H1 (cell line): ENCODE data around the gene ALG3. TPM values are rescaled to one million over a fixed set of nuclear protein-coding genes. Genes with fewer than 3 reads are reported as not detected.
A peak's percentile ranks its signal among the peaks of the same experiment; 100 is the strongest.

Experiments
- CTCF ChIA-PET: fragments of 300-600 bp; sonication (Branson Sonifier 250); formaldehyde crosslinking; loops from one replicate; lab custom pipeline; 2021; ENCODE audit not compliant: partially characterized antibody; lab: Charles Lee
- POLR2A ChIA-PET: fragments of 300-600 bp; sonication (Branson Sonifier 250); formaldehyde crosslinking; loops from one replicate; lab custom pipeline; 2021; ENCODE audit warnings: inconsistent platforms; ENCODE audit not compliant: partially characterized antibody; lab: Charles Lee
- DNase-seq, 2 experiments: peaks; one replicate each; pipeline versions ENCODE4 v3.0.0 to v3.0.0-alpha.2; 2010 to 2022; ENCODE audit warnings: low spot score in 2 of 2, low read depth in 1 of 2, mixed read lengths in 1 of 2
- FAIRE-seq: peaks from 2 replicates; lab custom pipeline; 2011; peaks lifted over from hg19 to GRCh38; lab: Jason Lieb, UNC
- H2AFZ ChIP-seq: 2 replicates; pipeline ENCODE4 v1.8.1; 2012; ENCODE audit warnings: low read length, inconsistent platforms
- H2AK5ac ChIP-seq: 2 replicates; pipeline ENCODE4 v1.6.1; 2013; ENCODE audit warnings: low read depth, low read length
- H2BK120ac ChIP-seq: replicated peaks from 2 replicates; pipeline ENCODE3; 2013; ENCODE audit warnings: low read depth, low read length, inconsistent platforms
- H2BK12ac ChIP-seq: 2 replicates; pipeline ENCODE4 v1.6.1; 2013; ENCODE audit warnings: low read depth, low read length
- H2BK15ac ChIP-seq: 2 replicates; pipeline ENCODE4 v1.6.1; 2013; ENCODE audit warnings: low read length
- H2BK20ac ChIP-seq: 2 replicates; pipeline ENCODE4 v1.6.1; 2013; ENCODE audit warnings: low read length
- H2BK5ac ChIP-seq: 2 replicates; pipeline ENCODE4 v1.6.1; 2013; ENCODE audit warnings: low read depth, low read length
- H3K14ac ChIP-seq: 2 replicates; pipeline ENCODE4 v1.6.1; 2013; ENCODE audit warnings: inconsistent platforms; ENCODE audit not compliant: insufficient read length
- H3K18ac ChIP-seq: 2 replicates; pipeline ENCODE4 v1.6.1; 2013; ENCODE audit warnings: low read length; ENCODE audit errors: extremely low read depth
- H3K23ac ChIP-seq: 2 replicates; pipeline ENCODE4 v1.6.1; 2013; ENCODE audit warnings: inconsistent platforms; ENCODE audit not compliant: insufficient read length
- H3K23me2 ChIP-seq: 2 replicates; pipeline ENCODE4 v1.6.1; 2013; ENCODE audit warnings: low read depth, low read length
- H3K27ac ChIP-seq: 2 replicates; pipeline ENCODE4 v1.6.1; 2011; ENCODE audit warnings: low read depth, low read length, inconsistent platforms
- H3K27me3 ChIP-seq, 4 experiments: replicated peaks in 1 of 4; 1 replicate in 1 of 4; 2 replicates in 3 of 4; pipeline versions ENCODE4 v1.6.1 to v1.8.1; 2011 to 2013; ENCODE audit warnings: low read length in 3 of 4, mild to moderate bottlenecking in 3 of 4, inconsistent platforms in 2 of 4, mixed read lengths in 2 of 4, moderate library complexity in 1 of 4; ENCODE audit not compliant: control insufficient read depth in 3 of 4, insufficient read depth in 3 of 4; ENCODE audit errors: extremely low read depth in 1 of 4
- H3K36me3 ChIP-seq, 4 experiments: 2 replicates each; pipeline versions ENCODE4 v1.6.1 to v1.8.1; 2011 to 2013; ENCODE audit warnings: mild to moderate bottlenecking in 4 of 4, low read length in 3 of 4, moderate library complexity in 2 of 4, control low read depth in 1 of 4, inconsistent platforms in 1 of 4; ENCODE audit not compliant: insufficient read depth in 4 of 4, control insufficient read depth in 2 of 4
- H3K4ac ChIP-seq: replicated peaks from 2 replicates; pipeline ENCODE3; 2013; ENCODE audit warnings: low read length, low read depth, mixed read lengths, inconsistent platforms; ENCODE audit not compliant: insufficient read length
- H3K4me1 ChIP-seq, 4 experiments: replicated peaks in 1 of 4; 1 replicate in 1 of 4; 2 replicates in 3 of 4; pipeline versions ENCODE4 v1.6.1 to v1.8.1; 2011 to 2013; ENCODE audit warnings: low read length in 3 of 4, inconsistent platforms in 2 of 4, mixed read lengths in 1 of 4; ENCODE audit not compliant: insufficient read depth in 4 of 4, control insufficient read depth in 3 of 4
- H3K4me2 ChIP-seq, 2 experiments: 2 replicates each; pipeline versions ENCODE4 v1.6.1 to v1.8.1; 2011 to 2013; ENCODE audit warnings: low read depth in 2 of 2, low read length in 2 of 2, control low read depth in 1 of 2, inconsistent platforms in 1 of 2, mild to moderate bottlenecking in 1 of 2; ENCODE audit not compliant: insufficient read depth in 1 of 2
- H3K4me3 ChIP-seq, 4 experiments: fragments of 200-600, 300-600 bp in 1 of 4; sonication (generic), shearing (Covaris generic), sonication (Bioruptor Twin) in 1 of 4; 2 replicates each; pipeline versions ENCODE4 v1.5.1 to v1.8.1; 2011 to 2016; ENCODE audit warnings: low read length in 4 of 4, low read depth in 3 of 4, control low read depth in 2 of 4, inconsistent platforms in 2 of 4, mild to moderate bottlenecking in 2 of 4, mixed read lengths in 1 of 4, moderate library complexity in 1 of 4; ENCODE audit not compliant: insufficient read depth in 2 of 4; ENCODE audit errors: extremely low read depth in 1 of 4
- H3K56ac ChIP-seq: replicated peaks from 2 replicates; pipeline ENCODE3; 2013; ENCODE audit warnings: low read depth, mild to moderate bottlenecking, mixed read lengths, low read length, inconsistent platforms; ENCODE audit not compliant: insufficient read length
- H3K79me1 ChIP-seq: 2 replicates; pipeline ENCODE4 v1.6.1; 2013; ENCODE audit warnings: low read depth, low read length, control low read depth
- H3K79me2 ChIP-seq, 2 experiments: 2 replicates each; pipeline versions ENCODE4 v1.6.1 to v1.8.1; 2012 to 2013; ENCODE audit warnings: low read length in 2 of 2, mild to moderate bottlenecking in 2 of 2, inconsistent platforms in 1 of 2; ENCODE audit not compliant: insufficient read depth in 2 of 2, control insufficient read depth in 1 of 2
- H3K9ac ChIP-seq, 4 experiments: replicated peaks in 1 of 4; 1 replicate in 1 of 4; 2 replicates in 3 of 4; pipeline versions ENCODE4 v1.6.1 to v1.8.1; 2011 to 2013; ENCODE audit warnings: low read depth in 3 of 4, low read length in 3 of 4, control low read depth in 2 of 4, mild to moderate bottlenecking in 2 of 4, moderate library complexity in 2 of 4, inconsistent platforms in 1 of 4; ENCODE audit errors: extremely low read depth in 1 of 4
- H3K9me3 ChIP-seq, 2 experiments: 2 replicates each; pipeline versions ENCODE4 v1.6.1 to v1.8.1; 2012 to 2013; ENCODE audit warnings: mild to moderate bottlenecking in 2 of 2, moderate library complexity in 2 of 2, control low read depth in 1 of 2, inconsistent platforms in 1 of 2, low read depth in 1 of 2, low read length in 1 of 2, mixed read lengths in 1 of 2; ENCODE audit not compliant: insufficient read depth in 2 of 2
- H4K20me1 ChIP-seq, 2 experiments: replicated peaks in 1 of 2; 2 replicates each; pipeline versions ENCODE3 to v1.8.1; 2011 to 2013; ENCODE audit warnings: inconsistent platforms in 2 of 2, low read length in 2 of 2, mild to moderate bottlenecking in 1 of 2; ENCODE audit not compliant: insufficient read depth in 2 of 2, control insufficient read depth in 1 of 2
- H4K5ac ChIP-seq: 2 replicates; pipeline ENCODE4 v1.6.1; 2013; ENCODE audit warnings: low read length, low read depth, mixed read lengths, inconsistent platforms; ENCODE audit not compliant: insufficient read length
- H4K8ac ChIP-seq: 2 replicates; pipeline ENCODE4 v1.8.0; 2013; ENCODE audit warnings: mild to moderate bottlenecking, moderate library complexity, low read length, inconsistent platforms; ENCODE audit not compliant: insufficient read depth; ENCODE audit errors: extremely low read depth
- H4K91ac ChIP-seq: replicated peaks from 2 replicates; pipeline ENCODE3; 2013; ENCODE audit warnings: low read length, mixed read lengths, inconsistent platforms; ENCODE audit not compliant: insufficient read length
- BCL11A ChIP-seq, 2 experiments: IDR thresholded peaks; one replicate each; pipeline ENCODE4 v1.6.1; 2011; ENCODE audit warnings: low read depth in 2 of 2, low read length in 2 of 2, mild to moderate bottlenecking in 2 of 2
- CHD2 ChIP-seq: IDR thresholded peaks from 2 replicates; pipeline ENCODE4 v1.6.1; 2012; ENCODE audit warnings: low read length, improper control_type of control experiment
- EZH2 ChIP-seq: fragments of 200-600 bp; sonication (generic); IDR thresholded peaks from 2 replicates; pipeline ENCODE4 v1.7.1; 2012; ENCODE audit warnings: low read depth, mild to moderate bottlenecking, moderate library complexity, low read length, inconsistent platforms; ENCODE audit not compliant: severe bottlenecking
- JUND ChIP-seq: IDR thresholded peaks from 2 replicates; pipeline ENCODE4 v1.6.1; 2011; ENCODE audit warnings: mild to moderate bottlenecking, improper control_type of control experiment, low read length
- SIN3A ChIP-seq, 2 experiments: IDR thresholded peaks in 1 of 2; conservative IDR thresholded peaks in 1 of 2; 2 replicates each; pipeline ENCODE4 v1.6.1; 2011 to 2012; ENCODE audit warnings: low read length in 2 of 2, improper control_type of control experiment in 1 of 2, low read depth in 1 of 2, mild to moderate bottlenecking in 1 of 2
- TAF1 ChIP-seq: IDR thresholded peaks from 2 replicates; pipeline ENCODE4 v1.6.1; 2011; ENCODE audit warnings: mild to moderate bottlenecking, low read depth, low read length
- WGBS, 2 experiments: shearing (Covaris generic) in 1 of 2; methylation state at CpG; one replicate each; pipeline versions ENCODE4 v1.1.6 to v1.1.7; 2013 to 2015; ENCODE audit warnings: low lambda C conversion rate in 2 of 2, mixed read lengths in 2 of 2, inconsistent platforms in 1 of 2, low coverage in 1 of 2, missing lambda C conversion rate in 1 of 2; ENCODE audit not compliant: insufficient replicate concordance in 2 of 2, insufficient coverage in 1 of 2, insufficient read length in 1 of 2; ENCODE audit errors: extremely low coverage in 1 of 2, missing lambda C conversion rate in 1 of 2; 5-methylcytosine and 5-hydroxymethylcytosine counted together
- polyA plus RNA-seq, 7 experiments: library from polyadenylated mRNA; depleted of rRNA in 3 of 7; stranded (reverse) in 5 of 7; unstranded in 2 of 7; fragments of >200 nt in 5 of 7; fragments of 200-250 nt in 2 of 7; gene quantifications; 1 replicate in 5 of 7; 2 replicates in 1 of 7; 4 replicates in 1 of 7; pipeline versions ENCODE4 v1.2.1 to v1.2.3, GENCODE V29; 2011 to 2013; ENCODE audit warnings: missing spikeins in 2 of 7, mixed read lengths in 2 of 7
- total RNA-seq: library from RNA; stranded (reverse); fragmentation: NEBNext Ultra II Directional; extraction: Animal tissue kit (Norgen Biotek cat#: 25700); gene quantifications from 2 replicates; pipeline ENCODE4 v1.2.1, GENCODE V29; 2021
- TF ChIP-seq, protein P1 (sequence below): IDR thresholded peaks from 2 replicates; pipeline ENCODE4 v1.6.1; 2012; ENCODE audit warnings: inconsistent platforms
- TF ChIP-seq, protein P2 (sequence below): IDR thresholded peaks from 2 replicates; pipeline ENCODE4 v1.6.1; 2011; ENCODE audit warnings: low read length, improper control_type of control experiment

Gene ALG3
- total and polyA plus RNA-seq, 2 of the 8 experiments (the other 6 are each of a cell fraction or from before 2014, with no cell fraction given), result 54.6 to 148 TPM

DNA sequence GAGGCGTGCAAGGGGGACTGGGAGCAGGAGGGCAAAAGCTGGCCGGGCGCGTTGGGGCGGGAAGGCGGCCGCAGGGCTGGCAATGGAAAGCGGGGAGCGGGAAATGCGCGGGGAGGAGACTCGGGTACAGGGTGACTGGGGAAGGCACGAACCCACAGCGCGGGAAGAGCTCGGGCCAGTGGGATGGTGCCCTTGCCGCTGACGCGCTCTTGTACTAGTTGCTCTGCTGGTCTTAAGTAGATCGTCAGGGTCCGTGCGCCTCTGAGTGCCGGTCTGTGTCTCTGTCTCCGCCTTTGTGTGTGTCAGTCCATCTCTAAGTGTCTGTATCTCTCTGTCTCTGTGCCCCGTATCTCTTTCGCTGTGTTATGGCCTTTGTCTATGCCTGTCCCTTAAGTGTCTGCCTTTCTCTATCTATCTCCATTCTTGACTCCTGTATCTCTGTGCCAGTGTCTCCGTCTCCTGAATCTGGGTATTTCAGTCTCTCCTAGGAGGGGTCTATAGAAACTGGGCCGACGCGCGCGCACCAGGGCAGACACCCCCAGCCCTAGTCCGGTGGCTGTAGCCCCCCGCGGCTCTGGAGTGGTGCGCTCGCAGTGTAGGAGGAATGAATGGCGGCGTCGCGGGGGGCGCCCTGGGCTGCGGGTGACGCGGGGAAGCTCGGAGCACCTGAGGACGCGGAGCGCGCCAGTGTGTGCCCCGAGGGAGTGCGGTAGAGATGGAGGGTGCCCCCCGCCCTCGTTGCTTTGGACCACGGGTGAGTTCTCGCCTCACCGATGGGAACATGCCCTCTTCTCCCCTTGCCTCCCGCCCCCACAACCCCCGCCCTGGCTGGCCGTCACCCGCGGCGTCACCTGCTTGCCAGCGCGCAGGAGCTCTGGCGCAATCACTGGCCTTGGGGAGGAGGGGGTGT, 13.3 kb upstream of the ALG3 start:
- Histone ChIP-seq H3K79me1 (no peaks in the 10 kb centered on the region), H3K23me2 (peaks cover 22% of the 10 kb centered on the region), H3K36me3 (no peaks in the 10 kb centered on the region), H2BK5ac (peak overlapping the region; percentile 52; the same call in 1 of the 2 replicates), H3K79me2 (no peaks in the 10 kb centered on the region), H4K91ac (peak overlapping the region; percentile 66), H3K56ac (no peak overlapping the region), H3K4me2 (peak overlapping the region; percentile 89 to 100), H3K23ac (no peak overlapping the region), H3K27me3 (peaks cover 7 to 50% (median 38%) of the 10 kb centered on the region in 4 experiments), H3K9me3 (no peaks in the 10 kb centered on the region), H2BK120ac (no peak overlapping the region), H3K4ac (no peak overlapping the region), H4K20me1 (peaks cover 13 to 19% of the 10 kb centered on the region in 2 experiments), H3K9ac (peak overlapping the region in 3 of 4 experiments; percentile 37 to 55 (median 45); a peak in 4 of 7 replicates), H2BK20ac (no peak overlapping the region), H3K14ac (no peak overlapping the region), H2AFZ (peak overlapping the region; percentile 95), H4K8ac (0 out of 2 replicates have a peak overlapping the region, but pooled peaks have one; percentile 0), H4K5ac (no peak overlapping the region), H3K4me3 (peak overlapping the region; percentile 36 to 84 (median 74)), H3K27ac (no peak overlapping the region), H2BK12ac (peak overlapping the region; percentile 39; the same call in 1 of the 2 replicates), H2AK5ac (no peak overlapping the region), H2BK15ac (0 out of 2 replicates have a peak overlapping the region, but pooled peaks have one; percentile 72), H3K4me1 (peaks cover 0 to 17% (median 8%) of the 10 kb centered on the region in 4 experiments; a peak in 4 of 7 replicates), H3K18ac (peak overlapping the region; percentile 60)
- POLR2A ChIA-PET, result interaction anchor here (0.7 to 3.1 kb wide), 6 partner anchors 12 to 75 kb away, joined by 3 to 9 read pairs (median 4); partner anchors contain the start of genes EEF1AKMT4 and FAM131A
- whole genome bisulfite sequencing, 2 experiments, result 2% methylated on average over 62 of the region's 66 CpGs; no CpG with 5 or more reads in 1 of the 2 experiments
- CTCF ChIA-PET, result interaction anchor here (1.0 to 14.0 kb wide), 9 partner anchors 12 to 39 kb away, joined by 3 to 136 read pairs (median 7); partner anchors contain the start of genes EEF1AKMT4 and VWA5B2
- FAIRE-seq (no peak), DNase-seq (peak in 1 of 2 experiments; percentile 58)
- no peak for TF ChIP-seq JUND
- no peak for TF ChIP-seq BCL11A (IDR thresholded peaks at IDR 0.05; ENCODE audit: low read depth in 2 of 2, low read length in 2 of 2)
- no peak for TF ChIP-seq EZH2
- TF ChIP-seq SIN3A (conservative IDR thresholded peaks at IDR 0.05 in 1 of 2, IDR thresholded peaks at IDR 0.05 in 1 of 2; ENCODE audit: low read depth in 1 of 2, low read length in 2 of 2), result peak in 1 of 2 experiments; percentile 41; a peak in 1 of 4 replicates
- TF ChIP-seq, protein P1, sequence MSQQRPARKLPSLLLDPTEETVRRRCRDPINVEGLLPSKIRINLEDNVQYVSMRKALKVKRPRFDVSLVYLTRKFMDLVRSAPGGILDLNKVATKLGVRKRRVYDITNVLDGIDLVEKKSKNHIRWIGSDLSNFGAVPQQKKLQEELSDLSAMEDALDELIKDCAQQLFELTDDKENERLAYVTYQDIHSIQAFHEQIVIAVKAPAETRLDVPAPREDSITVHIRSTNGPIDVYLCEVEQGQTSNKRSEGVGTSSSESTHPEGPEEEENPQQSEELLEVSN, result peak; percentile 76
- no peak for TF ChIP-seq TAF1
- no peak for TF ChIP-seq CHD2
- TF ChIP-seq, protein P2, sequence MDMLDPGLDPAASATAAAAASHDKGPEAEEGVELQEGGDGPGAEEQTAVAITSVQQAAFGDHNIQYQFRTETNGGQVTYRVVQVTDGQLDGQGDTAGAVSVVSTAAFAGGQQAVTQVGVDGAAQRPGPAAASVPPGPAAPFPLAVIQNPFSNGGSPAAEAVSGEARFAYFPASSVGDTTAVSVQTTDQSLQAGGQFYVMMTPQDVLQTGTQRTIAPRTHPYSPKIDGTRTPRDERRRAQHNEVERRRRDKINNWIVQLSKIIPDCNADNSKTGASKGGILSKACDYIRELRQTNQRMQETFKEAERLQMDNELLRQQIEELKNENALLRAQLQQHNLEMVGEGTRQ, result no peak
